IMR-90 (cell line): ENCODE data around the gene PNKD. TPM values are rescaled to one million over a fixed set of nuclear protein-coding genes. Genes with fewer than 3 reads are reported as not detected.

Experiments
- ATAC-seq: fragments of 200-7000 bp; cut with Tn5 transposase; 2 replicates; pipeline ENCODE4 v1.9.1; 2020; ENCODE audit warnings: low read depth, mild to moderate bottlenecking, moderate library complexity
- BruUV-seq: library from RNA; stranded (reverse); fragments of 400-500 nt; replicated peaks from 2 replicates; lab custom pipeline; 2021; lab: Mats Ljungman, UMichigan
- CTCF ChIA-PET: fragments of 300-600 bp; formaldehyde crosslinking; extraction: SDS; loops from one replicate; lab custom pipeline; 2021; ENCODE audit warnings: antibody characterized with exemption; lab: Yijun Ruan, JAX
- POLR2A ChIA-PET: fragments of 300-600 bp; sonication (Branson Sonifier 250); formaldehyde crosslinking; loops from one replicate; lab custom pipeline; 2022; ENCODE audit warnings: antibody characterized with exemption; ENCODE audit not compliant: unreplicated experiment; lab: Charles Lee
- DNase-seq: peaks from one replicate; pipeline ENCODE4 v3.0.0; 2013
- H2AFZ ChIP-seq: replicated peaks from 2 replicates; pipeline ENCODE3; 2013; ENCODE audit warnings: low read length, mild to moderate bottlenecking; ENCODE audit not compliant: poor library complexity
- H2AK5ac ChIP-seq: 2 replicates; pipeline ENCODE4 v1.6.1; 2013; ENCODE audit warnings: low read depth, low read length, inconsistent platforms
- H2AK9ac ChIP-seq: replicated peaks from 2 replicates; pipeline ENCODE3; 2013; ENCODE audit warnings: mild to moderate bottlenecking, low read depth, low read length, moderate library complexity; ENCODE audit not compliant: poor library complexity
- H2BK120ac ChIP-seq: 2 replicates; pipeline ENCODE4 v1.6.1; 2013; ENCODE audit warnings: low read depth, low read length, inconsistent platforms
- H2BK15ac ChIP-seq: 3 replicates; pipeline ENCODE4 v1.6.1; 2013; ENCODE audit warnings: low read depth, low read length, inconsistent platforms
- H2BK20ac ChIP-seq: 2 replicates; pipeline ENCODE4 v1.6.1; 2013; ENCODE audit warnings: low read depth, mild to moderate bottlenecking, inconsistent platforms, low read length, moderate library complexity
- H2BK5ac ChIP-seq: 2 replicates; pipeline ENCODE4 v1.6.1; 2013; ENCODE audit warnings: mild to moderate bottlenecking, low read depth, low read length, inconsistent platforms; ENCODE audit not compliant: poor library complexity, severe bottlenecking
- H3K14ac ChIP-seq: replicated peaks from 2 replicates; pipeline ENCODE4 v1.6.1; 2013; ENCODE audit warnings: low read depth, low read length, inconsistent platforms
- H3K18ac ChIP-seq: 2 replicates; pipeline ENCODE4 v1.6.1; 2013; ENCODE audit warnings: low read depth, low read length, control low read depth
- H3K23ac ChIP-seq: 2 replicates; pipeline ENCODE4 v1.6.1; 2013; ENCODE audit warnings: low read depth, low read length, inconsistent platforms
- H3K27ac ChIP-seq: 2 replicates; pipeline ENCODE4 v1.5.1; 2013; ENCODE audit warnings: mild to moderate bottlenecking, control low read depth, low read length; ENCODE audit not compliant: insufficient read depth
- H3K27me3 ChIP-seq: 2 replicates; pipeline ENCODE4 v1.6.1; 2013; ENCODE audit warnings: low read length; ENCODE audit not compliant: control insufficient read depth, insufficient read depth
- H3K36me3 ChIP-seq: 2 replicates; pipeline ENCODE4 v1.6.1; 2013; ENCODE audit warnings: low read length, mixed read lengths; ENCODE audit not compliant: control insufficient read depth, insufficient read depth
- H3K4ac ChIP-seq: 2 replicates; pipeline ENCODE4 v1.6.1; 2013; ENCODE audit warnings: low read depth, low read length, inconsistent platforms
- H3K4me1 ChIP-seq: 2 replicates; pipeline ENCODE4 v1.6.1; 2013; ENCODE audit warnings: low read length, mixed read lengths; ENCODE audit not compliant: control insufficient read depth, insufficient read depth
- H3K4me2 ChIP-seq: 2 replicates; pipeline ENCODE4 v1.6.1; 2013; ENCODE audit warnings: low read depth, mild to moderate bottlenecking, control low read depth, low read length, moderate library complexity
- H3K4me3 ChIP-seq: 2 replicates; pipeline ENCODE4 v1.5.1; 2013; ENCODE audit warnings: low read depth, mild to moderate bottlenecking, control low read depth, low read length, moderate library complexity; ENCODE audit not compliant: insufficient read depth
- H3K56ac ChIP-seq: 2 replicates; pipeline ENCODE4 v1.6.1; 2013; ENCODE audit warnings: low read length, inconsistent platforms; ENCODE audit not compliant: insufficient read depth; ENCODE audit errors: extremely low read depth
- H3K79me1 ChIP-seq, 2 experiments: 2 replicates each; pipeline ENCODE4 v1.6.1; 2013; ENCODE audit warnings: low read length in 2 of 2, inconsistent platforms in 1 of 2, low read depth in 1 of 2
- H3K9ac ChIP-seq: 2 replicates; pipeline ENCODE4 v1.6.1; 2013; ENCODE audit warnings: low read depth, low read length, control low read depth
- H3K9me1 ChIP-seq: 2 replicates; pipeline ENCODE4 v1.6.1; 2013; ENCODE audit warnings: low read length, inconsistent platforms; ENCODE audit not compliant: insufficient read depth
- H3K9me3 ChIP-seq: 2 replicates; pipeline ENCODE4 v1.6.1; 2013; ENCODE audit warnings: low read length; ENCODE audit not compliant: control insufficient read depth, insufficient read depth
- H4K20me1 ChIP-seq: 2 replicates; pipeline ENCODE4 v1.6.1; 2013; ENCODE audit warnings: low read length, inconsistent platforms; ENCODE audit not compliant: insufficient read depth
- H4K5ac ChIP-seq: 2 replicates; pipeline ENCODE4 v1.6.1; 2013; ENCODE audit warnings: mild to moderate bottlenecking, low read depth, low read length, control low read depth
- H4K8ac ChIP-seq, 2 experiments: 2 replicates each; pipeline ENCODE4 v1.6.1; 2013; ENCODE audit warnings: low read depth in 2 of 2, low read length in 2 of 2, control low read depth in 1 of 2, inconsistent platforms in 1 of 2
- H4K91ac ChIP-seq: 2 replicates; pipeline ENCODE4 v1.6.1; 2013; ENCODE audit warnings: low read depth, low read length, inconsistent platforms; ENCODE audit not compliant: insufficient read depth
- BHLHE40 ChIP-seq: fragments of 150-350 bp; IDR thresholded peaks from 2 replicates; pipeline ENCODE4 v1.6.1; 2016; ENCODE audit warnings: mild to moderate bottlenecking, low read depth, low read length
- CHD1 ChIP-seq: IDR thresholded peaks from 2 replicates; pipeline ENCODE4 v1.6.1; 2012; ENCODE audit warnings: low read depth, low read length, improper control_type of control experiment
- FOS ChIP-seq: fragments of 150-350 bp; IDR thresholded peaks from 2 replicates; pipeline ENCODE4 v1.6.1; 2016; ENCODE audit warnings: low read depth, low read length
- MAFK ChIP-seq: IDR thresholded peaks from 2 replicates; pipeline ENCODE4 v1.6.1; 2012; ENCODE audit warnings: low read depth, low read length, improper control_type of control experiment
- MAZ ChIP-seq: IDR thresholded peaks from 2 replicates; pipeline ENCODE4 v1.6.1; 2012; ENCODE audit warnings: low read depth, mild to moderate bottlenecking, low read length, improper control_type of control experiment, moderate library complexity, borderline replicate concordance
- NFE2L2 ChIP-seq: fragments of 150-350 bp; IDR thresholded peaks from 2 replicates; pipeline ENCODE4 v1.6.1; 2016; ENCODE audit warnings: low read depth, mild to moderate bottlenecking, low read length
- RAD21 ChIP-seq: IDR thresholded peaks from 2 replicates; pipeline ENCODE4 v1.6.1; 2012; ENCODE audit warnings: low read length, improper control_type of control experiment
- RFX5 ChIP-seq: IDR thresholded peaks from 2 replicates; pipeline ENCODE4 v1.8.0; 2012; ENCODE audit warnings: low read depth, mild to moderate bottlenecking, low read length, moderate library complexity
- SMC3 ChIP-seq: fragments of 150-350 bp; IDR thresholded peaks from 2 replicates; pipeline ENCODE4 v1.6.1; 2016; ENCODE audit warnings: low read depth, mild to moderate bottlenecking, antibody characterized with exemption, low read length, moderate library complexity
- WGBS, 2 experiments: methylation state at CpG; one replicate each; pipeline versions ENCODE4 v1.1.5 to v1.1.7; 2013; ENCODE audit warnings: missing lambda C conversion rate in 2 of 2; ENCODE audit not compliant: insufficient read length in 1 of 2; ENCODE audit errors: extremely low coverage in 2 of 2; 5-methylcytosine and 5-hydroxymethylcytosine counted together
- dilution Hi-C: fragments of 300-500 bp; cut with HindIII; formaldehyde crosslinking; loops from one replicate; pipeline ENCODE4 v1.14.3; 2018; ENCODE audit warnings: low sequenced_read_pairs; ENCODE audit not compliant: unreplicated experiment
- in situ Hi-C: fragments of 300-500 bp; cut with MboI; formaldehyde crosslinking; loops from 3 replicates; pipeline ENCODE4 v1.14.3; 2019; ENCODE audit warnings: low sequenced_read_pairs, inconsistent platforms, mixed read lengths
- intact Hi-C: fragments of 100-400 bp; cut with micrococcal nuclease; formaldehyde crosslinking; loops from 2 replicates; pipeline ENCODE4 v1.10.0; 2022
- polyA plus RNA-seq, 3 experiments: library from polyadenylated mRNA; depleted of rRNA; stranded (reverse); fragments of >200 nt; gene quantifications; 2 replicates each; pipeline ENCODE4 v1.2.3, GENCODE V29; 2012; ENCODE audit warnings: low replicate concordance in 1 of 3
- total RNA-seq: library from RNA; depleted of rRNA; stranded (reverse); fragments of >200 nt; gene quantifications from 2 replicates; pipeline ENCODE4 v1.2.3, GENCODE V29; 2012
- TF ChIP-seq, protein P1 (sequence below): fragments of 150-350 bp; IDR thresholded peaks from 2 replicates; pipeline ENCODE4 v1.6.1; 2016; ENCODE audit warnings: low read depth, mild to moderate bottlenecking, low read length, moderate library complexity, borderline replicate concordance
- TF ChIP-seq, protein P2 (sequence below): fragments of 150-350 bp; IDR thresholded peaks from 2 replicates; pipeline ENCODE4 v1.6.1; 2017; ENCODE audit warnings: mild to moderate bottlenecking, antibody characterized with exemption, low read length, low read depth

The PNKD gene
- total and polyA plus RNA-seq, 2 of the 4 experiments (the other 2 are of a cell fraction): 19.2 to 68.5 TPM

DNA sequence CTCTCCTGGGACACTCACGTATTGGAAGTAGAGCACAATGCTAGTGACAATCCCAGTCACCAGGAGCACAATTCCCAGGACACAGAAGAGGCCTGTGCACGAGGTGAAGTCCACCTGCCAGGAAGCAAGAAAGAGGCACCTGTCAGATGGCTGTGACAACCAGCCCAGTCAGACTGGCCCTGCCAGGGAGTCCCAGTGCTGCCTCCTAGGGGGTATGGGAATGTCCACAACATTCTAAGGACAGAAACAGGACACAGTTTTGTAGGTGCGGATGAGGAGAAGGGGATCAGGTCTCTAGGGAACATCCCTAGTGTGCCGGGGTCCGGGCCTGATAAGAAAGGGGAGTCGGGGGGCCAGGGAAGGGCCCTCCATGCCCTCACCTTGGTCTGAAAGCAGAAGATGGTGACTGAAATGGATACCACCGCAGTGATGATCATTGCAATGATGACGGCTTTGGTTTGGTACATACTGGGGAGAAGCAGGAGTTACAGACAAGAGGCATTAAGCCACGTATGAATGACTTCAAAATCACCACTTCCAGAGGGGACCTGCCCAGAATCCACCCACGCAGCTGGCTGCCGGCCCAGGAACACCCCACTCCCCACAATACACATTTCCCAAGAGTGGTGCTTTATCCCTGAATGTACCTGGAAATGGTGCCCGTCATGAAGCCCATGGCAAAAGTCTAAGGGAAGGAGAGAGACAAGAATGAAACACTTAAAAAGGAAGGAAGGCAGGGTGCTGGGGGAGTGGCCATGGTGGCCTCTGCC is 6.9 kb downstream of the PNKD start:
- peak overlapping the region; percentile 62 for H2AK9ac ChIP-seq
- POLR2A ChIA-PET: interaction anchor here (2.5 kb wide), 1 partner anchor 10 kb away, joined by 9 read pairs; no protein-coding TSS in a partner anchor
- H2BK20ac ChIP-seq: no peak overlapping the region
- no peak overlapping the region for H4K91ac ChIP-seq
- H2BK120ac ChIP-seq: no peak overlapping the region
- H3K4me2 ChIP-seq: no peak overlapping the region
- H3K36me3 ChIP-seq: peaks cover 74% of the 10 kb centered on the region
- H3K4me1 ChIP-seq: peaks cover 10% of the 10 kb centered on the region
- WGBS, 2 experiments: 88% methylated on average over 7 of the region's 12 CpGs; no CpG with 5 or more reads in 1 of the 2 experiments
- no peak overlapping the region for H3K56ac ChIP-seq
- ATAC-seq (no peak), DNase-seq (no peak)
- H4K5ac ChIP-seq: no peak overlapping the region
- TF ChIP-seq SMC3: no peak
- TF ChIP-seq, protein P1, sequence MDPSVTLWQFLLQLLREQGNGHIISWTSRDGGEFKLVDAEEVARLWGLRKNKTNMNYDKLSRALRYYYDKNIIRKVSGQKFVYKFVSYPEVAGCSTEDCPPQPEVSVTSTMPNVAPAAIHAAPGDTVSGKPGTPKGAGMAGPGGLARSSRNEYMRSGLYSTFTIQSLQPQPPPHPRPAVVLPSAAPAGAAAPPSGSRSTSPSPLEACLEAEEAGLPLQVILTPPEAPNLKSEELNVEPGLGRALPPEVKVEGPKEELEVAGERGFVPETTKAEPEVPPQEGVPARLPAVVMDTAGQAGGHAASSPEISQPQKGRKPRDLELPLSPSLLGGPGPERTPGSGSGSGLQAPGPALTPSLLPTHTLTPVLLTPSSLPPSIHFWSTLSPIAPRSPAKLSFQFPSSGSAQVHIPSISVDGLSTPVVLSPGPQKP: no peak
- TF ChIP-seq BHLHE40: no peak
- TF ChIP-seq FOS: no peak
- no peak for TF ChIP-seq MAZ
- no peak for TF ChIP-seq MAFK
- TF ChIP-seq RAD21: no peak
- TF ChIP-seq NFE2L2: no peak
- no peak for TF ChIP-seq CHD1
- TF ChIP-seq, protein P2, sequence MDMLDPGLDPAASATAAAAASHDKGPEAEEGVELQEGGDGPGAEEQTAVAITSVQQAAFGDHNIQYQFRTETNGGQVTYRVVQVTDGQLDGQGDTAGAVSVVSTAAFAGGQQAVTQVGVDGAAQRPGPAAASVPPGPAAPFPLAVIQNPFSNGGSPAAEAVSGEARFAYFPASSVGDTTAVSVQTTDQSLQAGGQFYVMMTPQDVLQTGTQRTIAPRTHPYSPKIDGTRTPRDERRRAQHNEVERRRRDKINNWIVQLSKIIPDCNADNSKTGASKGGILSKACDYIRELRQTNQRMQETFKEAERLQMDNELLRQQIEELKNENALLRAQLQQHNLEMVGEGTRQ: no peak
- no peak for TF ChIP-seq RFX5
- H2AK5ac ChIP-seq: no peak overlapping the region
- H3K9me3 ChIP-seq: no peaks in the 10 kb centered on the region
- no peak overlapping the region for H4K8ac ChIP-seq
- peaks cover 5% of the 10 kb centered on the region for H4K20me1 ChIP-seq
- no peak overlapping the region for H3K9ac ChIP-seq
- CTCF ChIA-PET: no interaction called here
- no peak overlapping the region for H3K27ac ChIP-seq
- no peak overlapping the region for H2BK5ac ChIP-seq
- no peak overlapping the region for H3K4ac ChIP-seq
- no peak overlapping the region for H3K14ac ChIP-seq
- H3K9me1 ChIP-seq: no peaks in the 10 kb centered on the region
- H3K79me1 ChIP-seq: peaks cover 5 to 78% of the 10 kb centered on the region in 2 experiments
- no peak overlapping the region for H2AFZ ChIP-seq
- no peak overlapping the region for H2BK15ac ChIP-seq
- H3K23ac ChIP-seq: no peak overlapping the region
- dilution Hi-C loops: no loop called here
- H3K18ac ChIP-seq: no peak overlapping the region
- intact Hi-C loops: loop anchor here (10.0 kb wide), 1 partner anchor 288 kb away; the partner anchor contains the start of genes CNOT9 and USP37
- no TSS peak for BruUV-seq
- H3K27me3 ChIP-seq: no peaks in the 10 kb centered on the region
- in situ Hi-C loops: loop anchor here (10.0 kb wide), 1 partner anchor 118 kb away; the partner anchor contains the start of gene CTDSP1
- no peak overlapping the region for H3K4me3 ChIP-seq
